Neural progenitor cell (in vitro differentiated cells): ENCODE measurements around the gene LRBA.
"Not testable (repeated sequence)": the region's sequence is repeated elsewhere in the genome, so short reads cannot be mapped to it uniquely, and the experiment has no call there.

Experiments used
- EZH2 ChIP-seq: fragments of 200-600 bp; sonication (generic); IDR thresholded peaks from 2 replicates; pipeline ENCODE4 v1.6.1; 2017; ENCODE audit warnings: antibody characterized with exemption, mild to moderate bottlenecking, moderate library complexity
- TF ChIP-seq, protein P1 (sequence below): fragments of 200-600 bp; sonication (generic); IDR thresholded peaks from 2 replicates; pipeline ENCODE4 v1.5.1; 2017; ENCODE audit warnings: antibody characterized with exemption, mild to moderate bottlenecking

DNA sequence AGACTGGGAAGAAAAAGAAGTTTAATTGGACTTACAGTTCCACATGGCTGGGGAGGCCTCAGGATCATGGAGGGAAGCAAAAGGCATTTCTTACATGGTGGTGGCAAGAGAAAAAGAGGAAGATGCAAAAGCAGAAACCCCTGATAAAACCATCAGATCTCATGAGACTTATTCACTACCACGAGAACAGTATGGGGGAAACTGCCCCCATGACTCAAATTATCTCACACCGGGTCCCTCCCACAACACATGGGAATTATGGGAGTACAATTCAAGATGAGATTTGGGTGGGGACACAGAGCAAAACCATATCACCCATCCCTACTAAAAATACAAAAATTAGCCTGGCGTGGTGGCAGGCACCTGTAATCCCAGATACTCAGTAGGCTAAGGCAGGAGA, 21.5 kb downstream of the LRBA start:
- TF ChIP-seq EZH2 = not testable (repeated sequence)
- TF ChIP-seq, protein P1, sequence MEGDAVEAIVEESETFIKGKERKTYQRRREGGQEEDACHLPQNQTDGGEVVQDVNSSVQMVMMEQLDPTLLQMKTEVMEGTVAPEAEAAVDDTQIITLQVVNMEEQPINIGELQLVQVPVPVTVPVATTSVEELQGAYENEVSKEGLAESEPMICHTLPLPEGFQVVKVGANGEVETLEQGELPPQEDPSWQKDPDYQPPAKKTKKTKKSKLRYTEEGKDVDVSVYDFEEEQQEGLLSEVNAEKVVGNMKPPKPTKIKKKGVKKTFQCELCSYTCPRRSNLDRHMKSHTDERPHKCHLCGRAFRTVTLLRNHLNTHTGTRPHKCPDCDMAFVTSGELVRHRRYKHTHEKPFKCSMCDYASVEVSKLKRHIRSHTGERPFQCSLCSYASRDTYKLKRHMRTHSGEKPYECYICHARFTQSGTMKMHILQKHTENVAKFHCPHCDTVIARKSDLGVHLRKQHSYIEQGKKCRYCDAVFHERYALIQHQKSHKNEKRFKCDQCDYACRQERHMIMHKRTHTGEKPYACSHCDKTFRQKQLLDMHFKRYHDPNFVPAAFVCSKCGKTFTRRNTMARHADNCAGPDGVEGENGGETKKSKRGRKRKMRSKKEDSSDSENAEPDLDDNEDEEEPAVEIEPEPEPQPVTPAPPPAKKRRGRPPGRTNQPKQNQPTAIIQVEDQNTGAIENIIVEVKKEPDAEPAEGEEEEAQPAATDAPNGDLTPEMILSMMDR = not testable (repeated sequence)
